ENCODE results near the gene OSBPL5. TPM values are rescaled to one million over a fixed set of nuclear protein-coding genes. Genes with fewer than 3 reads are reported as not detected.

The OSBPL5 gene
- total RNA-seq, 1 experiment from 2014 or later = 16.1 TPM

DNA sequence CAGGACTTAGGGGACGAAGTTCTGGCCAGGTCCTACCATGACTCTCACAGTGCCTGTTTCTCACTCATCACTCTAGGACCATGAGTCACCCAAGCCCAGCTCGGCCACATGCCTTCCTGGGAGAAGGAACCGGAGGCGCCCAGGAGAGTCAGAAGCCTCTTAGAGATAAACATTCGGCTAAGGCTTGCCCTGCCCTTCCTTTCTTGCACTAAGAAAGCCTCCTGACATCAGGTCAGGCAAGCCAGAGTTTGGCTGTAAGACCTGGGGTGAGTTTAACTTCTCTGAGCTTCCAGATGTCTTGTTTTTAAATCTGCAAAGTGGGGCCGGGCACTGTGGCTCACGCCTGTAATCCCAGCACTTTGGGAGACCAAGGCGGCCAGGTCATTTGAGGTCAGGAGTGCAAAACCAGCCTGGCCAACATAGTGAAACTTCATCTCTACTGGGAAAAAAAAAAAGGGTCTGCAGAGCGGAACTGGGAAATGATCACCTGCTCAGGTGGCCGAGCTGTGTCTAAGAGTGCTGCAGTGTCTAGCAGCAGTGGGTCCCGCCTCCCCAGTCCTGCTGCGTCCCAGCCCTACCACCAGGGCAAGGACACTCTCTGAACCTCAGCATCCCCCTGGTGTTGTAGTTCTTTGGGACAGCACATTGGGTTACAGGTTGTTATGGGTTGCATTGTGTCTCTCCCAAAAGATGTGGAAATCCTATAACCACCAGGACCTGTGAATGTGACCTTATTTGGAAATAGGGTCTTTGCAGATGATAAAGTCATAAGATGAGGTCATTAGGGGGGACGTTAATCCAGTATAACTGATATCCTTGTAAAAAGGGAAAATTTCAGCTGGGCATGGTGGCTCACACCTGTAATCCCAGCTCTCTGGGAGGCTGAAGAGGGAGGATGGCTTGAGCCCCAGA is 106.1 kb downstream of the OSBPL5 start:
- Histone ChIP-seq H2BK20ac (ENCODE audit: low read depth, low read length, poor library complexity, severe bottlenecking) (no peak overlapping the region), H2AK5ac (ENCODE audit: insufficient read length, low read length) (no peak overlapping the region), H3K27me3 (ENCODE audit: insufficient read depth, low read length) (no peaks in the 10 kb centered on the region), H4K5ac (ENCODE audit: insufficient read length, low read depth, low read length) (no peak overlapping the region), H3T11ph (ENCODE audit: low read length) (no peak overlapping the region), H3K79me1 (ENCODE audit: insufficient read depth, low read depth, low read length, poor library complexity, severe bottlenecking) (peaks cover 4% of the 10 kb centered on the region), H3K23ac (ENCODE audit: insufficient read length, low read depth, low read length) (no peak overlapping the region), H3K4me1 (ENCODE audit: insufficient read depth, low read length) (no peaks in the 10 kb centered on the region; the same call in 1 of the 2 replicates), H3K4me2 (ENCODE audit: insufficient read depth, insufficient read length, low read length) (no peak overlapping the region), H3K27ac (ENCODE audit: insufficient read length, low read depth, low read length) (no peak overlapping the region), H3K9me3 (ENCODE audit: control insufficient read depth, low read depth, low read length) (no peaks in the 10 kb centered on the region), H2AFZ (ENCODE audit: low read length) (no peak overlapping the region), H3K14ac (ENCODE audit: insufficient read depth, low read length) (no peak overlapping the region), H4K8ac (replicated peaks; ENCODE audit: insufficient read length, low read depth, low read length) (no peak overlapping the region), H4K20me1 (ENCODE audit: control insufficient read depth, insufficient read depth, insufficient read length) (no peaks in the 10 kb centered on the region), H3K4ac (ENCODE audit: low read depth, low read length) (no peak overlapping the region), H2BK12ac (ENCODE audit: insufficient read length, low read depth, low read length) (no peak overlapping the region), H2BK15ac (ENCODE audit: low read depth, low read length) (no peak overlapping the region), H3K79me2 (ENCODE audit: insufficient read depth, low read length) (peaks cover 20% of the 10 kb centered on the region; the same call in 1 of the 2 replicates), H2BK5ac (ENCODE audit: insufficient read length, low read length) (no peak overlapping the region), H2BK120ac (ENCODE audit: low read depth, low read length, poor library complexity, severe bottlenecking) (no peak overlapping the region), H3K9ac (ENCODE audit: extremely low read depth, insufficient read length, low read length) (no peak overlapping the region), H4K91ac (ENCODE audit: insufficient read length, low read depth, low read length) (no peak overlapping the region), H3K56ac (ENCODE audit: insufficient read length, low read depth, low read length) (no peak overlapping the region), H3K18ac (ENCODE audit: insufficient read length, low read depth, low read length) (no peak overlapping the region), H3K23me2 (ENCODE audit: insufficient read length, low read depth, low read length, poor library complexity, severe bottlenecking) (peaks cover 5% of the 10 kb centered on the region)
- no CpG with 5 or more reads among the region's 13 CpGs for WGBS (ENCODE audit: extremely low coverage, insufficient read length, low lambda C conversion rate)
- Mint-ChIP-seq H3K27me3 (ENCODE audit: low read depth) (no peaks in the 10 kb centered on the region; the same call in 1 of the 2 replicates), H3K36me3 (ENCODE audit: insufficient read depth in 1 of 3, low read depth in 3 of 3) (peaks cover 8 to 15% (median 13%) of the 10 kb centered on the region in 3 experiments), H3K27ac (peak overlapping the region in 1 of 3 experiments; percentile 39; a peak in 1 of 7 replicates), H3K9me3 (no peaks in the 10 kb centered on the region), H3K4me1 (peaks cover 35 to 42% of the 10 kb centered on the region in 2 experiments), H3K4me3 (peak overlapping the region in 1 of 2 experiments; percentile 58; a peak in 2 of 5 replicates)
- DNase-seq = peak; percentile 71
- TF ChIP-seq, protein P1, sequence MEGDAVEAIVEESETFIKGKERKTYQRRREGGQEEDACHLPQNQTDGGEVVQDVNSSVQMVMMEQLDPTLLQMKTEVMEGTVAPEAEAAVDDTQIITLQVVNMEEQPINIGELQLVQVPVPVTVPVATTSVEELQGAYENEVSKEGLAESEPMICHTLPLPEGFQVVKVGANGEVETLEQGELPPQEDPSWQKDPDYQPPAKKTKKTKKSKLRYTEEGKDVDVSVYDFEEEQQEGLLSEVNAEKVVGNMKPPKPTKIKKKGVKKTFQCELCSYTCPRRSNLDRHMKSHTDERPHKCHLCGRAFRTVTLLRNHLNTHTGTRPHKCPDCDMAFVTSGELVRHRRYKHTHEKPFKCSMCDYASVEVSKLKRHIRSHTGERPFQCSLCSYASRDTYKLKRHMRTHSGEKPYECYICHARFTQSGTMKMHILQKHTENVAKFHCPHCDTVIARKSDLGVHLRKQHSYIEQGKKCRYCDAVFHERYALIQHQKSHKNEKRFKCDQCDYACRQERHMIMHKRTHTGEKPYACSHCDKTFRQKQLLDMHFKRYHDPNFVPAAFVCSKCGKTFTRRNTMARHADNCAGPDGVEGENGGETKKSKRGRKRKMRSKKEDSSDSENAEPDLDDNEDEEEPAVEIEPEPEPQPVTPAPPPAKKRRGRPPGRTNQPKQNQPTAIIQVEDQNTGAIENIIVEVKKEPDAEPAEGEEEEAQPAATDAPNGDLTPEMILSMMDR (conservative IDR thresholded peaks at IDR 0.05) = peak; percentile 52
